ENCODE measurements around the gene CALN1. TPM values are rescaled to one million over a fixed set of nuclear protein-coding genes. Genes with fewer than 3 reads are reported as not detected.

The CALN1 gene
- total RNA-seq, 4 donors from 2014 or later: under 0.01 to 0.33 (median 0.10) TPM; not detected in 1

DNA sequence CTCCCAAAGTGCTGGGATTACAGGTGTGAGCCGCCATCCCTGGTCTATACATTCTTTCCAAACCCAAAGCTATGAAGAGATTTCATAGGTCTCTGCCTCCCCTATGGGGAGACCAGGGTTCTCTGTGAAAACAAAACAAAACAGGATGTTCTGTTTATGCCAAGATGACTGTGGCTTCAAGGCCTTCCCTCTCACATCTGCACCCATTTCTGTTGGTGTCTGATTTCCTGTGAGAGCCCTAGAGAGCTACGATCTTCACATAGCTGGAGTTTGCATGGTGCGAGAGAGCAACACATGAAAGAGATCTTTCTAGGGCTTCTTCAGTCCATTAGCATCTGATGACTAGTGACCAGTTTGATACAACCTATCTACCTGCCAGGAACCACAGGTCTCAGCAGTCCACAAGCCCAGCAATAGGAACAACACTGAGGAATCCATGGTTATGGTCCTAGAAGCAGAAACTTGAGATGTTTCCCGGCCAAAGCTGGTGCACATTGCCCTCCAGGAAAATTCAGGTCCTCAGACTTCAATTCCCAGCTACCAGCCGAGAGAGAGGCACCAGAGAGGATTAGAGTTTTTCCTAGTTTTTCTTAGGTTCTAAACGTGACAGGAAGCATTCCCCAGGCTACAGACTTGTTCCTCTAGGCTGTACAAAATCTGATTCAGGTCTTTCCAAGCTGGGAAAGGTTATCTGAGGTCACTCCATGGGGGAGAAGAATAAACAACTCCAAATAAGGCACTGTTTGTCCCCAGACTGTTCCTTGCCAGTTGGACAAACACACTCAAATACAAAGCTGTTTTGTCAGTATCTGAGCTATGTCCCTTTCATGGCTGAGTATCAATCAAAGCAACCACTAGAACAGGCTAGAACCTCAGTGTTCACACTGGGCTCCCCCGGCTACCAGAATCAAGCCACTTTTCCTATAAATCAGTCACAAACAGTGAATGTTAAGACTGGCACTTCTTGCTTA is 259.7 kb downstream of the CALN1 start:
- Histone ChIP-seq H3K4me3 (replicated peaks in 1 of 3) (no peak overlapping the region), H3K36me3 (no peaks in the 10 kb centered on the region), H3K27me3 (no peaks in the 10 kb centered on the region), H3K27ac (peak overlapping the region; percentile 66 to 87 (median 75)), H3K9me3 (no peaks in the 10 kb centered on the region), H3K4me1 (peaks cover 7 to 28% of the 10 kb centered on the region in 2 donors)
- 39 to 41% methylated on average over 7 of the region's 7 CpGs for whole genome bisulfite sequencing, 2 donors
- intact Hi-C loops (cut with DNase I): no loop called here
- TF ChIP-seq POLR2A (IDR thresholded peaks at IDR 0.05): peak in 1 of 2 donors; percentile 54
- TF ChIP-seq CTCF (IDR thresholded peaks at IDR 0.05): no peak
- peak; percentile 23 to 50 for DNase-seq

GRCh38 chr7:72140566-72140965 is 271.6 kb downstream of the CALN1 start:
- WGBS, 2 donors: 81 to 96% methylated on average over 2 of the region's 2 CpGs

GRCh38 chr7:72127136-72127535 is 285.0 kb downstream of the CALN1 start:
- intact Hi-C loops (cut with DNase I): no loop called here
- no peak overlapping the region for H3K4me3 ChIP-seq (replicated peaks in 1 of 3)
- no peak for DNase-seq
- no peaks in the 10 kb centered on the region for H3K27me3 ChIP-seq
- 72 to 79% methylated on average over 1 of the region's 1 CpG for WGBS, 2 donors
- H3K36me3 ChIP-seq: no peaks in the 10 kb centered on the region
- TF ChIP-seq CTCF (IDR thresholded peaks at IDR 0.05): no peak
- no peak for TF ChIP-seq POLR2A (IDR thresholded peaks at IDR 0.05)
- H3K27ac ChIP-seq: no peak overlapping the region
- H3K9me3 ChIP-seq: no peaks in the 10 kb centered on the region
- H3K4me1 ChIP-seq: no peaks in the 10 kb centered on the region

More at GRCh38 chr7:72140566-72140965, 271.6 kb downstream of the CALN1 start:
- intact Hi-C loops (cut with DNase I): no loop called here
- H3K27ac ChIP-seq: no peak overlapping the region
- H3K36me3 ChIP-seq: no peaks in the 10 kb centered on the region
- H3K27me3 ChIP-seq: no peaks in the 10 kb centered on the region
- no peaks in the 10 kb centered on the region for H3K4me1 ChIP-seq
- DNase-seq: no peak
- TF ChIP-seq CTCF (IDR thresholded peaks at IDR 0.05) (no peak), POLR2A (IDR thresholded peaks at IDR 0.05) (no peak)
- H3K9me3 ChIP-seq: no peaks in the 10 kb centered on the region
- H3K4me3 ChIP-seq (replicated peaks in 1 of 3): no peak overlapping the region

GRCh38 chr7:72123913-72124312 is 288.2 kb downstream of the CALN1 start:
- intact Hi-C loops (cut with DNase I): no loop called here

More at GRCh38 chr7:72123913-72124312, 288.2 kb downstream of the CALN1 start:
- Histone ChIP-seq H3K27me3 (no peaks in the 10 kb centered on the region), H3K9me3 (no peaks in the 10 kb centered on the region), H3K27ac (no peak overlapping the region), H3K36me3 (no peaks in the 10 kb centered on the region), H3K4me3 (replicated peaks in 1 of 3) (no peak overlapping the region), H3K4me1 (no peaks in the 10 kb centered on the region)
- DNase-seq: no peak
- TF ChIP-seq POLR2A (IDR thresholded peaks at IDR 0.05) (no peak), CTCF (IDR thresholded peaks at IDR 0.05) (no peak)
- 74 to 83% methylated on average over 5 of the region's 5 CpGs for WGBS, 2 donors
